OCI-LY7 (cell line): ENCODE measurements around the gene TMEM59L.

ENCODE experiments used
- CTCF ChIP-seq: fragments of 200-600 bp; sonication (generic); conservative IDR thresholded peaks from 2 replicates; pipeline ENCODE4 v1.5.1; 2014; ENCODE audit warnings: mild to moderate bottlenecking, antibody characterized with exemption, low read length, moderate library complexity, mixed read lengths
- EZH2phosphoT487 ChIP-seq: fragments of 200-600 bp; sonication (generic); IDR thresholded peaks from 2 replicates; pipeline ENCODE4 v1.6.1; 2018; ENCODE audit warnings: low read depth, borderline replicate concordance, mild to moderate bottlenecking, mixed run types, antibody characterized with exemption, low read length, moderate library complexity, mixed read lengths

- TF ChIP-seq CTCF (no peak), EZH2phosphoT487 (no peak)
Observed at GRCh38 chr19:18647371-18647767, 34.7 kb downstream of the TMEM59L start.
